Tibial artery (tissue), 4 donors: ENCODE results near the gene GLRA3.

Experiments used
- DNase-seq, 2 donors: peaks; one replicate each; pipeline ENCODE4 v3.0.0-alpha.2; 2019
- H3K27ac ChIP-seq, 2 donors: fragments of 200-600 bp; sonication (generic) in 1 of 2; 1 replicate in 1 of 2; 2 replicates in 1 of 2; pipeline ENCODE4 v1.5.1; 2018 to 2019; ENCODE audit warnings: mild to moderate bottlenecking in 1 of 2
- H3K27me3 ChIP-seq, 2 donors: fragments of 200-600 bp; sonication (generic) in 1 of 2; one replicate each; pipeline versions ENCODE4 v1.5.1 to v1.6.0; 2016 to 2019
- H3K36me3 ChIP-seq, 3 donors: fragments of 200-600 bp; sonication (generic) in 2 of 3; one replicate each; pipeline ENCODE4 v1.5.1; 2016 to 2019; ENCODE audit warnings: mild to moderate bottlenecking in 2 of 3
- H3K4me1 ChIP-seq, 4 donors: fragments of 200-600 bp; sonication (generic) in 2 of 4; 1 replicate in 3 of 4; 2 replicates in 1 of 4; pipeline ENCODE4 v1.5.1; 2016 to 2019
- H3K4me3 ChIP-seq, 2 donors: fragments of 200-600 bp; sonication (generic) in 1 of 2; 1 replicate in 1 of 2; 2 replicates in 1 of 2; pipeline ENCODE4 v1.5.1; 2018 to 2019; ENCODE audit warnings: mild to moderate bottlenecking in 2 of 2
- H3K9me3 ChIP-seq, 3 donors: fragments of 200-600 bp; sonication (generic) in 1 of 3; one replicate each; pipeline ENCODE4 v1.5.1; 2016 to 2019
- intact Hi-C: fragments of 100-400 bp; cut with DNase I; formaldehyde crosslinking; loops from one replicate; pipeline ENCODE4 v1.15.0; 2023; ENCODE audit warnings: low total_unique reads
- TF ChIP-seq, protein P1 (sequence below), 2 experiments: fragments of 200-600 bp in 1 of 2; fragments of 450-650 bp in 1 of 2; IDR thresholded peaks; one replicate each; pipeline ENCODE4 v1.5.1; 2017 to 2019; ENCODE audit warnings: antibody characterized with exemption in 2 of 2, mild to moderate bottlenecking in 1 of 2, moderate library complexity in 1 of 2

Gene GLRA3

DNA sequence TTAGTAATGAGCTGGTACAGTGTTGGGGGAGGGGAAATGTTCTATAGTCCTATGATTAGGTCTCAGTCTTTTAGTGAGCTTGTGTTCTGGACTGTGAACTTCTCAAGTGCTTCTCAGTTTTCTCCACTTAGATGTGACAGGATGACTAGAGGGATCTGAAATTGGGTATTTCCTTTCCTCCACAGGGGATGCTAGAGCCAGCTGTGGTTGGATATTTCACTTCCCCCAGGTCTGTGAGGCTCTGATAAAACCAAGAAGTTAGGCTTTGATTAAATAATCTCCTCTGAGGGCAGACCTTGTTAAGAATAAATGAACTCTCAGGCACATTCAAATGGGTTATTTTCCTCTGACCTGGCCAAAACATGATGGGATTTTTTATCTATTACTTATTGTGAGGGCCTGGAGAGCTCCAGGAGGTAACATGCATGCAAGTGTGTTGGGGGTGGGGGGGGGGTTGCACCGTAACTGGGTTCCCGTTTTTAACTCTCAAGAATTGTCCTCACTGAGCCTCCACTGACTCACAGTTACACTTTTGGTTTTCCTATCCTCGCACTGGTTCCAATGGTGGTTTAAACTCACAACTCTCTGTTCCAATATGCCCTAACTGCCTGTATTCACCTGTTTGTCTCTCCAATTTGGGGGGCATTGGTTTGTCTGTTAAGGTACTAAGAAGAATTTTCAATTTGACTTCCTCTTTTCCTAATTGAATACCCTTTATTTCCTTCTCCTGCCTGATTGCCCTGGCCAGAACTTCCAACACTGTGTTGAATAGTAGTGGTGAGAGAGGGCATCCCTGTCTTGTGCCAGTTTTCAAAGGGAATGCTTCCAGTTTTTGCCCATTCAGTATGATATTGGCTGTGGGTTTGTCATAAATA is 28.1 kb upstream of the GLRA3 start:
- TF ChIP-seq, protein P1, sequence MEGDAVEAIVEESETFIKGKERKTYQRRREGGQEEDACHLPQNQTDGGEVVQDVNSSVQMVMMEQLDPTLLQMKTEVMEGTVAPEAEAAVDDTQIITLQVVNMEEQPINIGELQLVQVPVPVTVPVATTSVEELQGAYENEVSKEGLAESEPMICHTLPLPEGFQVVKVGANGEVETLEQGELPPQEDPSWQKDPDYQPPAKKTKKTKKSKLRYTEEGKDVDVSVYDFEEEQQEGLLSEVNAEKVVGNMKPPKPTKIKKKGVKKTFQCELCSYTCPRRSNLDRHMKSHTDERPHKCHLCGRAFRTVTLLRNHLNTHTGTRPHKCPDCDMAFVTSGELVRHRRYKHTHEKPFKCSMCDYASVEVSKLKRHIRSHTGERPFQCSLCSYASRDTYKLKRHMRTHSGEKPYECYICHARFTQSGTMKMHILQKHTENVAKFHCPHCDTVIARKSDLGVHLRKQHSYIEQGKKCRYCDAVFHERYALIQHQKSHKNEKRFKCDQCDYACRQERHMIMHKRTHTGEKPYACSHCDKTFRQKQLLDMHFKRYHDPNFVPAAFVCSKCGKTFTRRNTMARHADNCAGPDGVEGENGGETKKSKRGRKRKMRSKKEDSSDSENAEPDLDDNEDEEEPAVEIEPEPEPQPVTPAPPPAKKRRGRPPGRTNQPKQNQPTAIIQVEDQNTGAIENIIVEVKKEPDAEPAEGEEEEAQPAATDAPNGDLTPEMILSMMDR (IDR thresholded peaks at IDR 0.05), result no peak
- no peak for DNase-seq

GRCh38 chr4:174855050-174855449 is 26.0 kb upstream of the GLRA3 start:
- Histone ChIP-seq H3K36me3 (no peaks in the 10 kb centered on the region), H3K4me1 (no peaks in the 10 kb centered on the region), H3K9me3 (no peaks in the 10 kb centered on the region), H3K4me3 (no peak overlapping the region), H3K27me3 (no peaks in the 10 kb centered on the region), H3K27ac (no peak overlapping the region)
- TF ChIP-seq, protein P1 (IDR thresholded peaks at IDR 0.05), result no peak
- DNase-seq, result no peak
- intact Hi-C loops, result no loop called here

More for the DNA sequence above, 28.1 kb upstream of the GLRA3 start:
- no peaks in the 10 kb centered on the region for H3K4me1 ChIP-seq
- H3K36me3 ChIP-seq, result no peaks in the 10 kb centered on the region
- H3K27ac ChIP-seq, result no peak overlapping the region
- no peak overlapping the region for H3K4me3 ChIP-seq
- intact Hi-C loops, result no loop called here
- H3K9me3 ChIP-seq, result no peaks in the 10 kb centered on the region
- H3K27me3 ChIP-seq, result no peaks in the 10 kb centered on the region

DNA sequence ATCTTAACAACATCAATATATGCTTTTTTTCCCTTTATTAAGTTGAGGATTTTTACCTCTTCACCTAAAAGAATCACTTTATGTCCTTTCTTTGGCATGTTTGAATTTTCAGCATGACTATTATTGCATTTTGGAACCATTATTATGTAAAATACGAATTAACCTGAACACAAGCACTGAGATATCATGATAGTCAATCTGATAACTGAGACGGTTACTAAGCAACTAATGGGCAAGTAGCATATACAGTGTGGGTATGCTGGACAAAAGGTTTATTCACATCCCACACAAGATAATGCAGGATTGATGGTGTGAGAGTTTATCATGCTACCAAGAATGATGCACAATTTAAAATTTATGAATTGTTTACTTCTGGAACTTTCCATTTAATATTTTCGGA is 24.6 kb upstream of the GLRA3 start:
- no peaks in the 10 kb centered on the region for H3K27me3 ChIP-seq
- DNase-seq, result no peak
- no peak overlapping the region for H3K4me3 ChIP-seq
- H3K27ac ChIP-seq, result no peak overlapping the region
- H3K4me1 ChIP-seq, result peaks cover 0 to 7% (median 0%) of the 10 kb centered on the region in 4 donors
- H3K9me3 ChIP-seq, result no peaks in the 10 kb centered on the region
- no peaks in the 10 kb centered on the region for H3K36me3 ChIP-seq
- TF ChIP-seq, protein P1 (IDR thresholded peaks at IDR 0.05), result no peak
- intact Hi-C loops, result no loop called here

- intact Hi-C loops, result no loop called here
- TF ChIP-seq, protein P1 (IDR thresholded peaks at IDR 0.05), result no peak
- Histone ChIP-seq H3K4me1 (peaks cover 0 to 15% (median 0%) of the 10 kb centered on the region in 4 donors), H3K9me3 (no peaks in the 10 kb centered on the region), H3K4me3 (no peak overlapping the region), H3K27ac (no peak overlapping the region), H3K36me3 (no peaks in the 10 kb centered on the region), H3K27me3 (no peaks in the 10 kb centered on the region)
- no peak for DNase-seq
Observed at GRCh38 chr4:174848596-174848995, 19.5 kb upstream of the GLRA3 start.

DNA sequence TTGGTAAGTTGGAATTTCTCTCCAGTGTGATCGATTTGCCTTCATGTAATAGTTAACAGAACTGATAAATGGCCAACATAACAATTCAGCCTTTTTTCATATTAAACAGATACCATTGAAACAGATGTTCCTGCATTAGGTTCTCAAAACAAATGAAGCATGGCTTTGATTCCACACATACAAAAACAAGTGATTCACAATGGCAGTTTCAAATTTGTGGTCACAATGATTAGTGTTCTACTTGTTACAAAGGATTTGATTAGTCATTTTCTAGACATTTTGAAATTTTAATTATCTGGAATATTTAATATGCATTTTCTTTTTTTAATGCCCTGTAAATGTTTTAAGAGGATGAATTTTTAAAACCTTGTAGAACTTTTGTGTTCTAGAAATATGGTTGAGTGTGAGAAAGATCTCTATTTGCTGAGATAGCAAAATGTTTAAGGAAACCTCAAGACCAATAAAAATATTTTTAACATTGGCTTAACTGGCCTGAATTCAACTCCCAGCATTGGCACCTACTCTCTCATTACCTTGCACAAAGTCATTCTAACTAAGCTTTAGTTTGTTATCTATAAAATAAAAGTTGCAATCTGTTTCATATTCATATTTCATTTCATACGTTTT is 18.9 kb upstream of the GLRA3 start:
- TF ChIP-seq, protein P1 (IDR thresholded peaks at IDR 0.05), result no peak
- Histone ChIP-seq H3K4me3 (no peak overlapping the region), H3K36me3 (no peaks in the 10 kb centered on the region), H3K4me1 (peaks cover 0 to 15% (median 0%) of the 10 kb centered on the region in 4 donors), H3K27me3 (no peaks in the 10 kb centered on the region), H3K9me3 (no peaks in the 10 kb centered on the region), H3K27ac (no peak overlapping the region)
- no peak for DNase-seq
- intact Hi-C loops, result no loop called here
